A549 (cell line): Measurements from ENCODE around the gene KRT37. TPM values are rescaled to one million over a fixed set of nuclear protein-coding genes. Genes with fewer than 3 reads are reported as not detected.
A peak's percentile ranks its signal among the peaks of the same experiment; 100 is the strongest.

ENCODE experiments used
- ATAC-seq, 2 experiments: fragments of 200-7000 bp in 1 of 2; fragments of >200 bp in 1 of 2; cut with Nextera tagmentation in 1 of 2; cut with Tn5 transposase in 1 of 2; 3 replicates each; pipeline versions ENCODE4 v1.8.0 to v1.9.1; 2018 to 2020; ENCODE audit warnings: mild to moderate bottlenecking in 1 of 2, moderate library complexity in 1 of 2
- CTCF ChIA-PET: fragments of 300-600 bp; sonication (Branson Sonifier 250); formaldehyde crosslinking; extraction: SDS; loops from one replicate; lab custom pipeline; 2021; ENCODE audit warnings: antibody characterized with exemption, inconsistent platforms; lab: Yijun Ruan, JAX
- POLR2A ChIA-PET: fragments of 350-600 bp; formaldehyde crosslinking; extraction: SDS; loops from one replicate; lab custom pipeline; 2021; ENCODE audit warnings: antibody characterized with exemption, inconsistent platforms; lab: Yijun Ruan, JAX
- DNase-seq, 2 experiments: peaks; one replicate each; pipeline versions ENCODE4 v3.0.0 to v3.0.0-alpha.2; 2011 to 2016; ENCODE audit warnings: low read depth in 1 of 2, low spot score in 1 of 2
- FAIRE-seq: peaks from 2 replicates; lab custom pipeline; 2011; peaks lifted over from hg19 to GRCh38; lab: Jason Lieb, UNC
- H3K27ac ChIP-seq, 2 experiments: fragments of >200 bp; sonication (Bioruptor Twin); formaldehyde crosslinking; 3 replicates each; pipeline ENCODE4 v1.5.1; 2016 to 2017
- H3K4me1 ChIP-seq: fragments of >200 bp; sonication (Bioruptor Twin); formaldehyde crosslinking; 3 replicates; pipeline ENCODE4 v1.6.1; 2016
- H3K4me2 ChIP-seq: fragments of >200 bp; sonication (Bioruptor Twin); formaldehyde crosslinking; 3 replicates; pipeline ENCODE4 v1.6.1; 2016
- H3K4me3 ChIP-seq: fragments of >200 bp; sonication (Bioruptor Twin); formaldehyde crosslinking; 3 replicates; pipeline ENCODE4 v1.5.1; 2016
- H3K9me3 ChIP-seq: fragments of >200 bp; sonication (Bioruptor Twin); formaldehyde crosslinking; 3 replicates; pipeline ENCODE4 v1.6.1; 2016
- ATOH8 ChIP-seq: fragments of 250-450 bp; sonication (Bioruptor Pico); IDR thresholded peaks from 2 replicates; pipeline ENCODE4 v1.5.0; 2020; ENCODE audit warnings: low read depth, mild to moderate bottlenecking, moderate library complexity
- BHLHE40 ChIP-seq: IDR thresholded peaks from 2 replicates; pipeline ENCODE4 v1.6.1; 2012; ENCODE audit warnings: low read depth, low read length, inconsistent platforms
- CBX2 ChIP-seq: fragments of 200-600 bp; sonication (generic); IDR thresholded peaks from 2 replicates; pipeline ENCODE4 v1.6.1; 2016; ENCODE audit warnings: low read depth, mild to moderate bottlenecking, borderline replicate concordance
- CBX8 ChIP-seq: fragments of 200-600 bp; sonication (generic); IDR thresholded peaks from 2 replicates; pipeline ENCODE4 v1.6.1; 2016
- CEBPB ChIP-seq, 2 experiments: fragments of >200 bp in 1 of 2; sonication (Bioruptor Twin) in 1 of 2; formaldehyde crosslinking in 1 of 2; IDR thresholded peaks; 2 replicates each; pipeline ENCODE4 v1.6.1; 2012 to 2016
- EHMT2 ChIP-seq: fragments of 200-600 bp; sonication (generic); IDR thresholded peaks from 2 replicates; pipeline ENCODE4 v1.6.1; 2016; ENCODE audit warnings: antibody characterized with exemption, low read depth, mild to moderate bottlenecking, moderate library complexity
- FOSB ChIP-seq: fragments of 250-450 bp; sonication (Bioruptor Pico); IDR thresholded peaks from 2 replicates; pipeline ENCODE4 v1.5.0; 2020; ENCODE audit warnings: mild to moderate bottlenecking, moderate library complexity
- FOSL2 ChIP-seq, 2 experiments: fragments of 450-650 bp in 1 of 2; fragments of >200 bp in 1 of 2; sonication (Bioruptor Twin) in 1 of 2; formaldehyde crosslinking; IDR thresholded peaks; 2 replicates each; pipeline versions ENCODE4 v1.5.0 to v1.6.1; 2016 to 2020; ENCODE audit warnings: mild to moderate bottlenecking in 1 of 2, moderate library complexity in 1 of 2
- HDAC2 ChIP-seq: fragments of 200-600 bp; sonication (generic); IDR thresholded peaks from 2 replicates; pipeline ENCODE4 v1.6.1; 2016
- HOXA7 ChIP-seq: fragments of 250-450 bp; sonication (Bioruptor Pico); IDR thresholded peaks from 2 replicates; pipeline ENCODE4 v1.5.0; 2020; ENCODE audit warnings: mild to moderate bottlenecking, moderate library complexity
- HOXB5 ChIP-seq: fragments of 250-450 bp; sonication (Bioruptor Pico); IDR thresholded peaks from 2 replicates; pipeline ENCODE4 v1.5.0; 2020; ENCODE audit warnings: mild to moderate bottlenecking, moderate library complexity
- KDM1A ChIP-seq: fragments of 200-600 bp; sonication (generic); IDR thresholded peaks from 2 replicates; pipeline ENCODE4 v1.6.1; 2016; ENCODE audit warnings: low read depth, mild to moderate bottlenecking
- MAX ChIP-seq: IDR thresholded peaks from 2 replicates; pipeline ENCODE4 v1.6.1; 2012
- NFE2L2 ChIP-seq: fragments of 150-350 bp; conservative IDR thresholded peaks from 2 replicates; pipeline ENCODE4 v1.6.1; 2014; ENCODE audit warnings: low read length
- NPAS2 ChIP-seq: fragments of 250-450 bp; sonication (Bioruptor Pico); IDR thresholded peaks from 2 replicates; pipeline ENCODE4 v1.8.0; 2022; ENCODE audit warnings: mild to moderate bottlenecking, moderate library complexity, borderline replicate concordance
- NR3C1 ChIP-seq: fragments of >200 bp; sonication (Bioruptor Twin); formaldehyde crosslinking; IDR thresholded peaks from 3 replicates; pipeline ENCODE4 v1.6.1; 2017
- POLR2A ChIP-seq: IDR thresholded peaks from 2 replicates; pipeline ENCODE4 v1.6.1; 2012; ENCODE audit warnings: mild to moderate bottlenecking, low read length
- RAD21 ChIP-seq, 2 experiments: fragments of >200 bp in 1 of 2; sonication (Bioruptor Twin) in 1 of 2; formaldehyde crosslinking in 1 of 2; IDR thresholded peaks in 1 of 2; conservative IDR thresholded peaks in 1 of 2; 2 replicates in 1 of 2; 3 replicates in 1 of 2; pipeline ENCODE4 v1.6.1; 2012 to 2018; ENCODE audit warnings: inconsistent platforms in 1 of 2
- RFX5 ChIP-seq: fragments of 450-650 bp; IDR thresholded peaks from 2 replicates; pipeline ENCODE4 v1.7.1; 2014; ENCODE audit warnings: antibody characterized with exemption, mild to moderate bottlenecking, moderate library complexity
- SMC3 ChIP-seq: fragments of >200 bp; sonication (Bioruptor Twin); formaldehyde crosslinking; IDR thresholded peaks from 3 replicates; pipeline ENCODE4 v1.6.1; 2018; ENCODE audit warnings: inconsistent platforms
- SREBF2 ChIP-seq: fragments of 450-650 bp; IDR thresholded peaks from 2 replicates; pipeline ENCODE4 v1.6.1; 2014; ENCODE audit warnings: mild to moderate bottlenecking, moderate library complexity
- TP53 ChIP-seq: fragments of 250-450 bp; sonication (Bioruptor Pico); IDR thresholded peaks from 2 replicates; pipeline ENCODE4 v1.5.0; 2021; ENCODE audit warnings: mild to moderate bottlenecking, moderate library complexity
- USF2 ChIP-seq: fragments of 450-650 bp; IDR thresholded peaks from 2 replicates; pipeline ENCODE4 v1.6.1; 2014; ENCODE audit warnings: antibody characterized with exemption
- ZC3H11A ChIP-seq: fragments of 450-650 bp; IDR thresholded peaks from 2 replicates; pipeline ENCODE4 v1.6.1; 2014; ENCODE audit warnings: antibody characterized with exemption, mild to moderate bottlenecking
- WGBS: methylation state at CpG from one replicate; pipeline ENCODE4 v1.1.6; 2017; ENCODE audit errors: missing lambda C conversion rate; 5-methylcytosine and 5-hydroxymethylcytosine counted together
- polyA plus RNA-seq, 4 experiments: library from polyadenylated mRNA; depleted of rRNA in 3 of 4; stranded (reverse); fragments of >200 nt; fragmentation: RNase III in 1 of 4; extraction: RNeasy Plus Mini Kit Qiagen cat#74134 plus additional on column Dnase treatment in 1 of 4; gene quantifications; 2 replicates in 3 of 4; 3 replicates in 1 of 4; pipeline ENCODE4 v1.2.3, GENCODE V29; 2011 to 2017

KRT37 gene
- polyA plus RNA-seq, 2 of the 4 experiments (the other 2 are of a cell fraction): not detected

- no peak for ATAC-seq
- no peak for TF ChIP-seq KDM1A
- TF ChIP-seq POLR2A: no peak
- TF ChIP-seq USF2: no peak
- no peak for TF ChIP-seq BHLHE40
- no peak for TF ChIP-seq HOXA7 (CRISPR knock-in tag)
- no peak for TF ChIP-seq FOSL2 (IDR thresholded peaks at IDR 0.05)
- peak; percentile 28; the same call in 1 of the 2 replicates for TF ChIP-seq FOSL2 (CRISPR knock-in tag; IDR thresholded peaks at IDR 0.05)
- TF ChIP-seq, all 56 proteins: peak for 1
- POLR2A ChIA-PET: no interaction called here
Measured at GRCh38 chr17:41442739-41443138, 18.4 kb upstream of the KRT37 start.

GRCh38 chr17:41440531-41441033 lies 16.2 kb upstream of the KRT37 start, which contains the start of gene KRT38:
KRT38 (minus strand) TSS chr17:41440983; CDS start chr17:41440921, 62 bp downstream.
- no peak within 1 kb of the TSS for H3K4me3 ChIP-seq
- no peak for DNase-seq
- no peak for FAIRE-seq
- ATAC-seq: no peak
- H3K4me2 ChIP-seq: no peak within 1 kb of the TSS
- no peaks in the 10 kb centered on the region for H3K9me3 ChIP-seq
- CTCF ChIA-PET: interaction anchor here (1.7 to 2.1 kb wide), 2 partner anchors 23 to 108 kb away, joined by 5 to 8 read pairs; no protein-coding TSS in a partner anchor
- no peak within 1 kb of the TSS for H3K27ac ChIP-seq
- WGBS: 57% methylated on average over 10 of the region's 10 CpGs
- POLR2A ChIA-PET: no interaction called here
- TF ChIP-seq CBX2 (no peak), RFX5 (no peak), HOXB5 (no peak), TP53 (CRISPR knock-in tag) (no peak), HDAC2 (no peak), MAX (no peak), KDM1A (no peak), CBX8 (no peak), POLR2A (no peak), SMC3 (no peak), USF2 (no peak), NPAS2 (no peak), EHMT2 (no peak), RAD21 (conservative IDR thresholded peaks at IDR 0.05 in 1 of 2, IDR thresholded peaks at IDR 0.05 in 1 of 2) (no peak), NFE2L2 (no peak), FOSB (CRISPR knock-in tag) (no peak), SREBF2 (no peak)
- TF ChIP-seq, all 56 proteins: peak for 0
- H3K4me1 ChIP-seq: no peaks in the 10 kb centered on the region

More at GRCh38 chr17:41442739-41443138, 18.4 kb upstream of the KRT37 start:
- Histone ChIP-seq H3K4me1 (no peaks in the 10 kb centered on the region), H3K4me2 (no peak overlapping the region), H3K9me3 (no peaks in the 10 kb centered on the region), H3K27ac (no peak overlapping the region), H3K4me3 (no peak overlapping the region)
- DNase-seq (no peak), FAIRE-seq (no peak)
- CTCF ChIA-PET: interaction anchor here (0.6 to 3.3 kb wide), 6 partner anchors 13 to 121 kb away, joined by 3 to 13 read pairs (median 4); partner anchors contain the start of gene KRT32
- WGBS: 39% methylated on average over 4 of the region's 4 CpGs

- Histone ChIP-seq H3K4me3 (no peak overlapping the region), H3K4me2 (no peak overlapping the region), H3K27ac (no peak overlapping the region), H3K9me3 (no peaks in the 10 kb centered on the region), H3K4me1 (no peaks in the 10 kb centered on the region)
- 46% methylated on average over 5 of the region's 5 CpGs for WGBS
- ChIA-PET POLR2A (no interaction called here), CTCF (interaction anchor here (0.6 to 2.1 kb wide), 5 partner anchors 16 to 109 kb away, joined by 4 to 8 read pairs (median 5); no protein-coding TSS in a partner anchor)
- ATAC-seq (no peak), FAIRE-seq (no peak), DNase-seq (no peak)
- no peak for TF ChIP-seq EHMT2
- no peak for TF ChIP-seq NR3C1
- no peak for TF ChIP-seq ZC3H11A
- TF ChIP-seq SREBF2: no peak
- TF ChIP-seq CEBPB (IDR thresholded peaks at IDR 0.05): peak in 1 of 2 experiments; percentile 16; a peak in 1 of 4 replicates
- no peak for TF ChIP-seq ATOH8 (CRISPR knock-in tag)
- TF ChIP-seq BHLHE40: no peak
Measured at GRCh38 chr17:41439375-41439774, 15.0 kb upstream of the KRT37 start.
